Activated T-helper 17 cell treated with anti-CD3 and anti-CD28 coated beads, Interleukin-2, amount 50 U/mL, for 72 hours (primary cell): ENCODE measurements around the gene SIRT2. TPM values are rescaled to one million over a fixed set of nuclear protein-coding genes. Genes with fewer than 3 reads are reported as not detected.
"Not testable (repeated sequence)": the region's sequence is repeated elsewhere in the genome, so short reads cannot be mapped to it uniquely, and the experiment has no call there.

ENCODE experiments used
- ATAC-seq: fragments of 150-1000 bp; cut with Tn5 transposase; replicated peaks from 2 replicates; pipeline ENCODE4 v1.10.0; 2021; ENCODE audit warnings: mild to moderate bottlenecking, moderate library complexity
- H3K27ac Mint-ChIP-seq: one replicate; pipeline ENCODE4 v1.8.0; 2022; ENCODE audit warnings: mixed read lengths
- H3K27me3 Mint-ChIP-seq: one replicate; pipeline ENCODE4 v1.8.0; 2022; ENCODE audit warnings: mixed read lengths
- H3K36me3 Mint-ChIP-seq: one replicate; pipeline ENCODE4 v1.8.0; 2022; ENCODE audit warnings: low read depth, mild to moderate bottlenecking, mixed read lengths
- H3K4me1 Mint-ChIP-seq: one replicate; pipeline ENCODE4 v1.8.0; 2022; ENCODE audit warnings: mixed read lengths
- H3K4me3 Mint-ChIP-seq: one replicate; pipeline ENCODE4 v1.8.0; 2022; ENCODE audit warnings: mild to moderate bottlenecking, mixed read lengths
- H3K9me3 Mint-ChIP-seq: one replicate; pipeline ENCODE4 v1.8.0; 2022; ENCODE audit warnings: mixed read lengths
- total RNA-seq, 2 donors: library from RNA; stranded (reverse); gene quantifications; one replicate each; pipeline ENCODE4 v1.2.3, GENCODE V29; 2022

The SIRT2 gene
- total RNA-seq, 2 donors from 2014 or later, result 37.9 to 41.2 TPM

DNA sequence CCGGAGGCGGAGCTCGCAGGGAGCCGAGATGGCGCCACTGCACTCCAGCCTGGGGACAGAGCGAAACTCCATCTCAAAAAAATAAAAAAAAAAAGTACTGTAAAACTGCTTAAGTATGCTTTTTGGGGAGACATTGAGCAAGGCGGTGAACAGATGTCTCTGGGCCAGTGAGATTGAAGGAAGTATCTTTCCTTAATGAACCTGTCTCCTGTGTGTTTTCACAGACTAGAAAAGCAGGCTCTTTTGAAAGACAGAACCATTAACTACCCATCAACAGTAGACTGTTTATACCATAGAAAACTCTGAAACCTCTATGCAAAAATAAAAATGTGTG is 66.4 kb downstream of the SIRT2 start:
- no peak overlapping the region for H3K27ac Mint-ChIP-seq
- no peaks in the 10 kb centered on the region for H3K27me3 Mint-ChIP-seq
- peaks cover 67% of the 10 kb centered on the region for H3K36me3 Mint-ChIP-seq
- ATAC-seq, result no peak
- H3K4me1 Mint-ChIP-seq, result peaks cover 12% of the 10 kb centered on the region
- no peaks in the 10 kb centered on the region for H3K9me3 Mint-ChIP-seq
- H3K4me3 Mint-ChIP-seq, result no peak overlapping the region

DNA sequence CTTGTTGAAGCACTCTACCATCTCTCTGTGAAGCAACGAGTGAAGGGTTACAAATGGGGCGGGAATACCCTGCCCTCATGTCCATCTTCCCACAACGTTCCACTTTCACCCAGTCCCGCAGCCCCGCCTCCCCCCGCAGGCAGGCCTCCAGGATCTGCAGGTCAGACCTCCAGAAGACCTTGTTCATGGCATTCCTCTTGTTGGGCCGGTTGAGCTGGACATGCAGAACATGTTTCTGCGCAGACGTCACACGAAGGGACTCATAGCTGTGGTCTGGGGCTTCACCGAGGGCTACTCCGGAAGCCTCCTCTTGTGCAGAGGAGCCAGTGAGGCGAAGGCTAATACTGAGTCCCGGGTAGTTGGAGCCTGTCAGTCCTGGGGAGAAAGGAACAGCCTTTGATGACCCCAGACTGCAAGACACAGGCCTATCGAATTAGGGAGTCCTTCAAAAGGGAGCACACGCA is 68.2 kb downstream of the SIRT2 start:
- Mint-ChIP-seq H3K4me3 (peak overlapping the region; percentile 95), H3K36me3 (peaks cover 67% of the 10 kb centered on the region), H3K9me3 (no peaks in the 10 kb centered on the region), H3K27me3 (no peaks in the 10 kb centered on the region), H3K27ac (peak overlapping the region; percentile 97), H3K4me1 (peaks cover 20% of the 10 kb centered on the region)
- ATAC-seq, result peak; percentile 72

DNA sequence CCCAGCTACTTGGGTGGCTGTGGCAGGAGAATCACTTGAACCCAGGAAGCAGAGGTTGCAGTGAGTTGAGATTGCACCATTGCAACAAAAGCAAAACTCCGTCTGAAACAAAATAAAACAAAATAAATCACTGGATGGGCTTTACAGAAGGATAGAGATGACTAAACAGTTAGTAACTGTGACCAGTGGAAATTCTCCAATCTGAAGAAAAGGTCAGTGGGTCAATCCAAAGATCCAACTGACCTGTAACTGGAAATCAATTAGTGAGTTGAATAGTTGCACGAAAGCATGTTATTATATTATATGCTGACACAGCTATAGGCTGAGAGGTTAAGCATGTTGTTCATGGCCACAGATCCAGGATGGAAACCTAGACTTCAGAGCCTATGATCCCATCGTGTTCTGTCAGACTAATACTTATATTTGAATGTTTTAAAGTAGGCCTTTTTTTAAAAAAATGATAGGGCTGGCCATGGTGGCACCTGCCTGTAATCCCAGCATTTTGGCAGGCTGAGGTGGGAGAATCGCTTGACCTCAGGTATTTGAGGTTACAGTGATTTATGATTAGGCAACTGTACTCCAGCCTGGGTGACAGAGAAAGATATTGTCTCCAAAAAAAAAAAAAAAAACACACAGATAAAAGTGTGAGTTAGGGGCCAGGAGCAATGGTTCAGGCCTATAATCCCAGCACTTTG is 69.2 kb downstream of the SIRT2 start:
- Mint-ChIP-seq H3K9me3 (no peaks in the 10 kb centered on the region), H3K4me1 (peaks cover 20% of the 10 kb centered on the region), H3K27ac (no peak overlapping the region), H3K27me3 (no peaks in the 10 kb centered on the region), H3K36me3 (peaks cover 57% of the 10 kb centered on the region), H3K4me3 (peak overlapping the region; percentile 95)
- ATAC-seq, result no peak

DNA sequence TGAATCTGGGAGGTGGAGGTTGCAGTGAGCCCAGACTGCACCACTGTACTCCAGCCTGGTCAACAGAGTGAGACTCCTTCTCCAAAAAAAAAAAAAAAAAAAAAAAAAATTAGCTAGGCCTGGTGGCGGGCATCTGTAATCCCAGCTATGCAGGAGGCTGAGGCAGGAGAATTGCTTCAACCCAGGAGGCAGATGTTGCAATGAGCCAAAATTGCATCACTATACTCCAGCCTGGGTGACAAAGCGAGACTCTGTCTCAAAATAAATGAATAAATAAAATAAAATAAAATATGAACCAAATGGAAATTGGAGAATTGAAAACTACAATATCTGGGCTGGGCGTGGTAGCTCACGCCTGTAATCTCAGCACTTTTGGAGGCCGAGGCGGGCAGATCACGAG is 70.2 kb downstream of the SIRT2 start:
- H3K4me1 Mint-ChIP-seq, result peaks cover 20% of the 10 kb centered on the region
- not testable (repeated sequence) for H3K27ac Mint-ChIP-seq, ATAC-seq, H3K27me3 Mint-ChIP-seq, H3K4me3 Mint-ChIP-seq, H3K9me3 Mint-ChIP-seq
- H3K36me3 Mint-ChIP-seq, result peaks cover 66% of the 10 kb centered on the region

Other genes with a start within 250 kb of the SIRT2 start
- gene CAPN12, start 155.1 kb downstream of the SIRT2 start, total RNA-seq, result 10 to 100 TPM in 1 of 2 donors, 1 to 10 TPM in 1; 3.8 to 75.3 TPM
- gene LGALS7, start 126.1 kb downstream of the SIRT2 start, total RNA-seq, result not detected
- gene LGALS7B, start 110.4 kb downstream of the SIRT2 start, total RNA-seq, result not detected
- 1 to 10 TPM; 1.2 to 1.7 TPM for gene LGALS4, start 86.7 kb downstream of the SIRT2 start, total RNA-seq
- 100 to 1,000 TPM; 162 to 183 TPM for gene ECH1, start 67.8 kb downstream of the SIRT2 start, total RNA-seq
- gene HNRNPL, start 49.6 kb downstream of the SIRT2 start, total RNA-seq, result 100 to 1,000 TPM; 476 to 617 TPM
- gene RINL, start 21.3 kb downstream of the SIRT2 start, total RNA-seq, result 100 to 1,000 TPM in 1 of 2 donors, 10 to 100 TPM in 1; 92.3 to 156 TPM
- gene NFKBIB, start 351 bp upstream of the SIRT2 start, total RNA-seq, result 10 to 100 TPM; 41.2 to 68.7 TPM
- under 1 TPM; 0.24 to 0.86 TPM for gene CCER2, start 12.6 kb upstream of the SIRT2 start, total RNA-seq
- 10 to 100 TPM; 27.5 to 49.3 TPM for gene SARS2, start 31.1 kb upstream of the SIRT2 start, total RNA-seq
- gene MRPS12, start 31.3 kb upstream of the SIRT2 start, total RNA-seq, result 100 to 1,000 TPM in 1 of 2 donors, 10 to 100 TPM in 1; 52.7 to 106 TPM
- under 1 TPM; 0.21 to 0.43 TPM for gene FBXO17, start 76.1 kb upstream of the SIRT2 start, total RNA-seq
- gene FBXO27, start 132.9 kb upstream of the SIRT2 start, total RNA-seq, result under 1 TPM; 0.43 to 0.66 TPM
- gene ACP7, start 184.8 kb upstream of the SIRT2 start, total RNA-seq, result not detected
- 10 to 100 TPM; 17.8 to 18.4 TPM for gene PAK4, start 226.2 kb upstream of the SIRT2 start, total RNA-seq